Effector CD4-positive, alpha-beta T cell (primary cell): Measurements from ENCODE around the gene NDUFS8.

Source experiments
- DNase-seq: peaks from one replicate; pipeline ENCODE4 v3.0.0-alpha.2; 2020

NDUFS8 gene

DNA sequence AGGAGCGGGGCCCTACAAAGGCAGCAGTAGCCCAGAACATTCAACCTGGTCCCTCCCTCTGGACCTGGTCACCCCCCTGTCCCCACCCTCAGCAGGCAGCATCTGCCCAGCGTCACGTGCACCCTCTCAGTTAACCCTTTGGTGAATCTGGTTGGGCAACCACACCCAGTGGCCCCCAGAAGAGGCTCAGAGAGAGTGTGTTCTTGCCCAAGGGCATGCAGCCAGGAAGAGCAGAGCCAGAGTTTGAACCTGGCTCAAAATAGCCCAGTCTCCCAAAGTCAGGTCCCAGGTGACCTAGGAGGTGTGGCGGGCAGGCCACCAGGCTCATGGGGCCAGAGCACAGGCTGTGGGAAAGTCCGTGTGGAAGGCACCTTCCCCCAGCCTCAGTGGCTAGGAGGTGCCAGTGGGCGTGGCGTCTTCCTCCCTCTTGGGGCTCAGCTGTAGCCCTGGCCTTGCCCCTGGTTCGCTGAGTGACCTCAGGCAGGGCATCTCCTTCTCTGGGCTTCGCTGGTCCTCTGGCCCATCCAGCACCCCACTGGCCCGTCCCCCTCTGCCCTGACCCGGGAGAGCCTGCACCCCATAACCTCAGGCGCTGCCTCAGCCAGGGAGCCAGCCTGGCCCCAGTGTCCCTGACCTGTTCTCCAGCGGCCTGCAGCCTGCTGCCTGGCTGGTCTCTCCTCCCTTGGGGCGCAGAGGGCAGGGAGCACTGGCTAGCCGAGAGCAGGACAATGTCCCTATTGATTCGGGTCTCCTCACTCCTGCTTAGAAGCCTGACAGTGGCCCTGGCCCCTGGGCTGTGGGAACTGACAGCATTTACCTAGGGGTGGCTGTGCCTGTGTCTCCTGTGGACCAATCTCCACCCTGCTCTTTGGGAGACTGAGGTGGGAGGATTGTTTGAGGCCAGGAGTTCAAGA, 13.3 kb upstream of the NDUFS8 start:
- no peak for DNase-seq

DNA sequence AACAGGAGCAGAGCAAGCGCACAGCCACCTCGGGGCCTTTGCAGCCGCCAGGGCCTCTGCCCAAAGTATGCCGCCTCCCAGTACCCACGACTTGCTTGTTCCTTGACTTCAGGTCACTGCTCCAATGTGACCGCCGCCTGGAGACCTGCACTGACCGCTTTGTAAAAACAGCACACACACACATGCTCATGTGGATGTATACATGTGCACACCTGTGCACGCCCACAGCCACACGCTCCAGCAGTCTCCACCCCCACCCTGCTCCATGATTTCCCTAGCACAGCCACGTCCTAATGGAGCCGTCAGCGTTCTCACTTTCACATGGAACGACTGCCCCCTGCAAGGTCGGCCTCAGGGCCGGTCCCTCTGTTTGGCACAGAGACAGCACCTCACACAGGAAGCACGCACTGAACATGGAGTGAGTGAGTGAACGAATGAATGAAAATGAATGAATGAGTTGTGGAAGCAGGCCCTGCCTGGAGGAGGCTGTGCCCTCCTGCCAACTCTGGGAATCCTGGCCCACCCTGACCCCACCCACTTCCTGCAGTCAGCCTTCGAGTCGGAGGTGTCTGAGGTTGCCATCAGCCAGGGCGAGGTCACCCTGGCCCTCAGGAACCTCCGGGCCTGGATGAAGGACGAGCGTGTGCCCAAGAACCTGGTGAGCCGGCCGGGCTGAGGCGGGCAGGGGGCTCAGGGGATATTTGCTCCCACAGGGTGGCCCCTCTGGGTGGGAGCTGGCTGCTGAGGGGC, 12.3 kb upstream of the NDUFS8 start:
- no peak for DNase-seq

GRCh38 chr11:68018730-68019190, 11.7 kb upstream of the NDUFS8 start:
- no peak for DNase-seq

DNA sequence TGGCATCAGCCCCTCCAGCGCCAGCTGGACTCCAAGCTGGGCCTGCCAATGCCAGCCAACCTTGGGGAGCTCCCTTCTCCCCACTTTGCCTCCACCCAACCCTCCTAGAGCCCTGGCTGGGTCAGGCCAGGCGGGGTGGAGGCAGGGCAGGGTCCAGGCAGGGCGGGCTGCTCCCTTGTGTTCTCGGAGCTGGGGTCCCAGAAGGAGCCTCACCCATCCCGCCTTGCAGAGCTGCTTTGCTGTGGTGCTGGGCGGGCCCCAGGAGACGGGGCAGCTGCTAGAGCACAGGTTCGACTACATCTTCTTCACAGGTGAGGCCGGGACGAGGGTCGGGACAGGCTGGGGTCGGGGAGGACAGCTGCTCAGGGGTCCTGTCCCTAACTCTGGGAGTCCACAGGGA, 11.0 kb upstream of the NDUFS8 start:
- no peak for DNase-seq

GRCh38 chr11:68020575-68020974, 9.9 kb upstream of the NDUFS8 start:
- no peak for DNase-seq

GRCh38 chr11:68021167-68021787, 9.2 kb upstream of the NDUFS8 start:
- DNase-seq = no peak

- DNase-seq = no peak
These were observed 8.0 kb upstream of the NDUFS8 start for GRCh38 chr11:68022531-68022930.

GRCh38 chr11:68024508-68024907, 6.0 kb upstream of the NDUFS8 start:
- no peak for DNase-seq

GRCh38 chr11:68025047-68025446, 5.4 kb upstream of the NDUFS8 start:
- DNase-seq = no peak

- DNase-seq = no peak
These were observed 3.9 kb upstream of the NDUFS8 start for GRCh38 chr11:68026391-68027105.

GRCh38 chr11:68027667-68028066, 2.8 kb upstream of the NDUFS8 start:
- no peak for DNase-seq

DNA sequence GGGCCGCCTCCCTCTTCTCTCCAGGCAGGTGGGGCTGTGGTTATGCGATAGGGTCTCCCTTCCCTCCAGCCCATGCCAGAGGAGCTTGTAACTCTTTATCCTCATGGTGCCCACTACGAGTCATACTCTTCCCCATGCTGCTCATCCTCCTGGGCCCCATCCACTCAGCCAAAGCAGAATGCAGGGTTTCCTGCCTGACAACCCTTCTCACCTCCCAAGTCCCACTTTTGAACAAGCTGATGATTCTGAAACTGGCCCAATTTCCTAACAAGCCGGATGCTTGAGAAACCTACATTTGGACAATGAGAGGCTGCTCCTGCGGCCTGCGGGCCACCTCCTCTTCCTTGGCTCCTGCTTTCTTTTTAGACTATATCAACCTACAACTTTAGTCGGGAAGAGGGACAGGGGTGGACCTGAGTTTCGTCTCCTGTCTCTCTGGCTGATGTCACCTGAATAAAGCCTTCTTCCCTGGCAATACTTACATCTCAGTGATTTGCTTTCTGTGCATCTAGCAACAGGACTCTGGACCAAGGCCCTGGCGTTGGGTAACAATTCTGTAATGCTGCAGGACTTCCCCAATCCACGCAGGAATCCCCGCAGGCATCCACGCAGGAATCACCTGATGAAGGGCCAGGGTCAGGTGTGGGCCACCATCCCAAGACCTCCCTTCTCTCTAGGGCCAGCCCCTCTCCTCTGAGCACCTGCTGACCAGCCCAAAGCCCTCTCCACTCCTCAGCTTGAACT, 1.5 kb upstream of the NDUFS8 start:
- no peak for DNase-seq

GRCh38 chr11:68031144-68031464, 623 bp downstream of the NDUFS8 start:
- DNase-seq = no peak

DNA sequence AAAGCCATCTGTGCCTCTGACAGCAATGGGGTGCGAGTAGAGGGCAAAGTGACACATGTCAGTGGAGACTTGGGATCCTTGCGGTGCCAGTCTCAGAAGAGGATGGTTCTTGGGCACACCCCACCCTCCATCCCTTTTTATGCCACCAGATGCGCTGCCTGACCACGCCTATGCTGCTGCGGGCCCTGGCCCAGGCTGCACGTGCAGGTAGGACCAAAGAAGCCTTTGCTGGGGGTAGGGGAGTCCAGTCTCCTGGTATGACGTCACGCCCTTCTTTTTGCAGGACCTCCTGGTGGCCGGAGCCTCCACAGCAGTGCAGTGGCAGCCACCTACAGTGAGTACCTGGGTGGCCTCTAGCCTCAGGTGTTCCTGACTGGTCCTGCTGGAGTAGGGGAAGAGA, 1.5 kb downstream of the NDUFS8 start:
- no peak for DNase-seq

GRCh38 chr11:68032997-68033707, 2.7 kb downstream of the NDUFS8 start:
- DNase-seq = no peak

DNA sequence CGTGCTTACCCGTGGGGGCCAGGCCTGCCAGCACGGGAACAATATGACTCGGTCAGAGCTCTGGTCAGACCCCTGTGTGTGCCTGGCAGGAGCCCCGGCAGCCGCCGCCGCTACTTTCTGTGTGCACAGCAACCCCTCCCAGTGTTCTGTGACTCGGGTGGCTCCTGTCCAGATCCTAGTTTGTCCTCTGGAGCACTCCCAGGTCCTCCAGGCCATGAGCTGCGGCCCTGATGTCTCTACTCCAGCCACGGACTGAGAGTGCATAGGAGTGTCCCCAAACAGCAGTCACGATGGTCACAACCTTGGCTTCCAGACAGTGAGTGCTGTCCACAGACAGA, 3.2 kb downstream of the NDUFS8 start:
- DNase-seq = no peak

- no peak for DNase-seq
These were observed 4.9 kb downstream of the NDUFS8 start for GRCh38 chr11:68035266-68035876.

DNA sequence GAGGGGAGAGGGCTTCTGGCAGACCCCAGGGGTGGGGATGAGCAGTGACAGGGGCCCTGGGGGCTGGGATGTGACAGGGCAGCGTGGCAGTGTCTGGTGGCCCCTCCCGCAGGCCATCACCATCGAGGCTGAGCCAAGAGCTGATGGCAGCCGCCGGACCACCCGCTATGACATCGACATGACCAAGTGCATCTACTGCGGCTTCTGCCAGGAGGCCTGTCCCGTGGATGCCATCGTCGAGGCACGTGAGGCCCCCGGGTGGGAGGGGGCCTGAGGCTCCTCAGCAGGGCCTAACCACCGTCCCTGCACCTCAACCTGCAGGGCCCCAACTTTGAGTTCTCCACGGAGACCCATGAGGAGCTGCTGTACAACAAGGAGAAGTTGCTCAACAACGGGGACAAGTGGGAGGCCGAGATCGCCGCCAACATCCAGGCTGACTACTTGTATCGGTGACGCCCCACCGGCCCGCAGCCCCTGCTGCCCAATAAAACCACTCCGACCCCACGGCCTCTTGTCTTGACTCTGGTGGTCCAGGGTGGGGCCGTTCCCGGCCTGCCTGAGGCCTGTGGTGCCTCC, 5.7 kb downstream of the NDUFS8 start:
- DNase-seq = no peak

DNA sequence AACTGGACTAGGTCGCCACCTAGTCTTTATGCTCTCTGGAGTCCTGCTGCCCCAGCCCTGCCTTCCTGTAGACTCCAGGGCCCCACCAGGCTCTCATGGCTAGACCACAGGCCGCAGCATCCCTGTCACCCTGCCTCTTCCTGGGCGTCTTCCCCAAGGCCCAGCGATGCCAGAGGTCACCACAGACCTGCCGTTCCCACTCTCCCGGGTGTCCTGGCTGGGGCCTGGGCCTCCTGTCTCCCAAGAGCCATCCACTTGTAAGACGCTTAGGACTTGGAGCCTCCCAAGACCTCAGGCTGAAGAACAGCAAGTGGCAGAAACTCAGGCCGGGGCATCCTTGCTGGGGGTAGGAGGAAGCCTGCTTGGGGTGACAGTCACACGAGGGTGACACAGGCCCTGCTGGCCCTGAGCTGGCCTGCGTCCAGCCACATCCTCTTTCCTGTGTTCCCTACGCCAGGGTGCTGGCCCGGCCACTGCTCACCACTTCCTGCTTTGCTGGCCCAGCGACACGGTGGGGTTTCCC, 6.3 kb downstream of the NDUFS8 start:
- DNase-seq = no peak

GRCh38 chr11:68037411-68038225, 7.1 kb downstream of the NDUFS8 start:
- no peak for DNase-seq
